Effector memory CD4-positive, alpha-beta T cell (primary cell): ENCODE data around the gene NOX4.
"Not testable (repeated sequence)": the region's sequence is repeated elsewhere in the genome, so short reads cannot be mapped to it uniquely, and the experiment has no call there.

Experiments
- DNase-seq, 3 donors: peaks; one replicate each; pipeline ENCODE4 v3.0.0-alpha.2; 2020
- H3K27ac ChIP-seq: 2 replicates; pipeline ENCODE4 v1.7.0; 2013; ENCODE audit warnings: mild to moderate bottlenecking, low read length, moderate library complexity; ENCODE audit not compliant: insufficient read depth, poor library complexity, severe bottlenecking
- H3K27me3 ChIP-seq: replicated peaks from 2 replicates; pipeline ENCODE4 v1.7.0; 2013; ENCODE audit warnings: mild to moderate bottlenecking, low read length; ENCODE audit not compliant: insufficient read depth, control insufficient read depth, poor library complexity, severe bottlenecking
- H3K36me3 ChIP-seq: 2 replicates; pipeline ENCODE4 v1.7.0; 2013; ENCODE audit warnings: mild to moderate bottlenecking, low read length, moderate library complexity; ENCODE audit not compliant: control insufficient read depth, insufficient read depth
- H3K4me1 ChIP-seq: 2 replicates; pipeline ENCODE4 v1.7.0; 2013; ENCODE audit warnings: low read length, mild to moderate bottlenecking; ENCODE audit not compliant: control insufficient read depth, insufficient read depth, poor library complexity, severe bottlenecking
- H3K4me3 ChIP-seq: 2 replicates; pipeline ENCODE4 v1.7.0; 2013; ENCODE audit warnings: low read length, low read depth, mild to moderate bottlenecking; ENCODE audit not compliant: insufficient read depth, poor library complexity, severe bottlenecking
- H3K9me3 ChIP-seq: 2 replicates; pipeline ENCODE4 v1.7.0; 2013; ENCODE audit warnings: mild to moderate bottlenecking, low read length, moderate library complexity; ENCODE audit not compliant: control insufficient read depth

The NOX4 gene

GRCh38 chr11:89359208-89359607 lies 132.0 kb downstream of the NOX4 start:
- DNase-seq, H3K9me3 ChIP-seq, H3K4me1 ChIP-seq, H3K4me3 ChIP-seq, H3K27me3 ChIP-seq, H3K27ac ChIP-seq, H3K36me3 ChIP-seq: not testable (repeated sequence)

DNA sequence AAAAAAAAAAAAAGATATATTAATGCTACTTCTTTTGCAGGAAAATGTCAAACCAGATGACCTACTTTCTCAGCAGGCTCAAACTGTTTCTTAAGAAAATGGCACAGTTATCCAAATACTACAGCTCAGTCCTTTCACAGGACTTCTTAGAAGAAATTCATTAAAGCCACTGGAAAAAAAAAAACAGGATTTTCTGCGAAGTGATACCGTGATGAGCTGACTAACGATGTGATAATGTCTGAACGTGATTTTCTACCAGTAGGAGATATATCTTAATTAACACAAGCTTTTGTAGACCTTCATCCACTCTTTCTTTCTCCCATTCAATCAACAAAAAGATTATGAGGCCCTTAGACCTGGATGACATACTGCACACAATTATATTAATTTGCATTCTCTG lies 132.4 kb downstream of the NOX4 start:
- Histone ChIP-seq H3K4me1 (no peaks in the 10 kb centered on the region), H3K36me3 (no peaks in the 10 kb centered on the region), H3K27ac (no peak overlapping the region), H3K9me3 (no peaks in the 10 kb centered on the region), H3K4me3 (no peak overlapping the region), H3K27me3 (no peaks in the 10 kb centered on the region)
- DNase-seq: no peak

- DNase-seq: no peak
- Histone ChIP-seq H3K27me3 (no peaks in the 10 kb centered on the region), H3K27ac (no peak overlapping the region), H3K4me3 (no peak overlapping the region), H3K4me1 (no peaks in the 10 kb centered on the region), H3K9me3 (no peaks in the 10 kb centered on the region), H3K36me3 (no peaks in the 10 kb centered on the region)
These were observed 135.5 kb downstream of the NOX4 start for GRCh38 chr11:89355646-89356045.

DNA sequence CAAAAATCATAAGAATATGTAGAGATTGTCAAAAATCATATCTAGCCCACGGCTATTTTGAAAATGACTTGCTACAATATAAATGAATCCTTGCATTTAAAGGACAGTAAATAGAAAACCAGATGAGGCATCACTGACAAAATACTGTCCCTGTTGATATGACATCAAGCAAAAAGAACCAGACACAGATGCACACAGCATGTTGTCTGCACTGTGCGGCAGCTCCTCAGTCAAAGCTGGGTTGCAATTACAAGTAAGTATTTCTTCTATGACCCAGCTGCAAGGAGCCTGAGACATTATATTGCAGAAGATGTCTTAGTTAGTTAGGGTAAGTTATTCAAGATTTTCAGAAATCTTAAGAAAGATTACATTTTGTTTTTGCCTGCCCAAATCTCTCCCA lies 136.7 kb downstream of the NOX4 start:
- not testable (repeated sequence) for H3K4me3 ChIP-seq, H3K9me3 ChIP-seq, H3K27ac ChIP-seq, H3K4me1 ChIP-seq, H3K36me3 ChIP-seq, H3K27me3 ChIP-seq, DNase-seq

DNA sequence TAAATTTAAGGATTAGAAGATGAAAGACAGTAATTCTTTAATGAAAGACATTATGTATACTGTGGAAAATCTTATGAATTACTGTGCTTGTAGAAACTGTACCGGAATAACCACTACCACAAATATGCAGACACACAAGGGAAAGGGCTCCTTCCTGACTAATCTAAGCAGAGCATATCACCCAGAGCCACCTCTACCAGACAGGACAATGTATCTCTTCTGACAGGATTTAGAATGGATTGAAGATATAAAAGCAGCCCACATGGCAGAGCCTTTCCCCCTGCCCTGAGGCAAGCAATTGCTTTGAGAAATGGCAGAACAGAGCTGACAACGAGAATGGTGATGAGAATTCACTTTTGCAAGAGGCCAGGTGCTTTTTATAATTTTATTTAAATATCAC lies 144.1 kb downstream of the NOX4 start:
- H3K4me3 ChIP-seq: no peak overlapping the region
- no peak for DNase-seq
- no peaks in the 10 kb centered on the region for H3K4me1 ChIP-seq
- no peak overlapping the region for H3K27ac ChIP-seq
- H3K9me3 ChIP-seq: no peaks in the 10 kb centered on the region
- H3K36me3 ChIP-seq: no peaks in the 10 kb centered on the region
- H3K27me3 ChIP-seq: no peaks in the 10 kb centered on the region

DNA sequence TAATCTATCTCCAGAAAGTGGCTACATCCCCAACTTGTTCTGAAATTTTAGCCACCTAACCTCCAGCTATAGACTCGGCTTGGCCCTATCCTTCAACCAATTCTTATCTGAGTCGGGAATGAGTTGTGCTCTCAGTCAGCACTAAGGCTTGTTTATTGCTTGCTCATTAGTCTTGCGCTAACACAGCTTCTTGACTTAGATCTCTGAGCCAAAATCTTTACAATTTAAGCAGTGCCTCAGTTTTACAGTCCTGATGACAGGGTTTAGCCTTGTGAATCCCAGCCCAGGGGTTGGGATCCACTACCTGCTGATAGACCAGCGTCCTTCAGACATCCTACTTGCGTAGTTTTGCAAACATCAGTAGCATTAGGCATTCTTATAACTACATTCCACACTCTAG lies 144.6 kb downstream of the NOX4 start:
- Histone ChIP-seq H3K4me3 (no peak overlapping the region), H3K36me3 (no peaks in the 10 kb centered on the region), H3K9me3 (no peaks in the 10 kb centered on the region), H3K27me3 (no peaks in the 10 kb centered on the region), H3K4me1 (no peaks in the 10 kb centered on the region), H3K27ac (no peak overlapping the region)
- no peak for DNase-seq

DNA sequence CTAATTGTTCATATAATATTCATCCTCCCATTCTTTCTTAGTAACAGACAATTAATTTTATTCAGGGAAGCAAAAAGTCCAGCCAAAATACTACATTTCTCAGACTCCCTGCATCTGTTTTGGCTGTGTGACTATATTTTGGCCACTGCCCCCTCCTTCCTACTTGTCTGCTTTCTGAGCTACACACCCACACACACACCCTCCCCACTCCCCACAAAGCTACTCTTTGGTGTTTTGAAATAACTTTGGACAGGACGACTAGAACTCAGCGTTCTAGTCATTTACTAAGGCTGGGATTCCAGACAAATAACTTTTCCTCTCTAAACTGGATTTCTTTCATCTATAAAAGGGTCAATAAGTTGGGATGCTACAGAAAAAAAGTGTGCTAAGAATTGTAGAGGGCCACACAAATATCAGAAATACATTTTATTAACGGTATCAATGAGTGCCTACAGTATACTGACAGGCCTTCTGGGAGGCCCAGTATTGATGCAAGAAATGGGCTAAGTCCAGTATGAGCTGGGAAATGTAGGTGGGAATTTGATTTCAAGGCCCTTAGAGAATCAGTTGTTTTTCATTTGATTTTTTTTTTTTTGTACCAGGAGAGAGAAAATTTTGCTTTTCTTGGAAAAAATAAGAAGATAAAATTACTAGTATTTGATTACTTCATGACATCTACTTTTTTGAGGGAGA lies 148.1 kb downstream of the NOX4 start:
- not testable (repeated sequence) for H3K27me3 ChIP-seq, H3K4me3 ChIP-seq, DNase-seq, H3K36me3 ChIP-seq, H3K9me3 ChIP-seq, H3K27ac ChIP-seq, H3K4me1 ChIP-seq

GRCh38 chr11:89340450-89340849 lies 150.7 kb downstream of the NOX4 start:
- H3K27ac ChIP-seq, H3K4me1 ChIP-seq, H3K9me3 ChIP-seq, H3K36me3 ChIP-seq, H3K27me3 ChIP-seq, DNase-seq, H3K4me3 ChIP-seq: not testable (repeated sequence)

- not testable (repeated sequence) for DNase-seq, H3K36me3 ChIP-seq, H3K4me3 ChIP-seq, H3K27ac ChIP-seq, H3K27me3 ChIP-seq, H3K9me3 ChIP-seq, H3K4me1 ChIP-seq
These were observed 153.1 kb downstream of the NOX4 start for GRCh38 chr11:89338073-89338472.

DNA sequence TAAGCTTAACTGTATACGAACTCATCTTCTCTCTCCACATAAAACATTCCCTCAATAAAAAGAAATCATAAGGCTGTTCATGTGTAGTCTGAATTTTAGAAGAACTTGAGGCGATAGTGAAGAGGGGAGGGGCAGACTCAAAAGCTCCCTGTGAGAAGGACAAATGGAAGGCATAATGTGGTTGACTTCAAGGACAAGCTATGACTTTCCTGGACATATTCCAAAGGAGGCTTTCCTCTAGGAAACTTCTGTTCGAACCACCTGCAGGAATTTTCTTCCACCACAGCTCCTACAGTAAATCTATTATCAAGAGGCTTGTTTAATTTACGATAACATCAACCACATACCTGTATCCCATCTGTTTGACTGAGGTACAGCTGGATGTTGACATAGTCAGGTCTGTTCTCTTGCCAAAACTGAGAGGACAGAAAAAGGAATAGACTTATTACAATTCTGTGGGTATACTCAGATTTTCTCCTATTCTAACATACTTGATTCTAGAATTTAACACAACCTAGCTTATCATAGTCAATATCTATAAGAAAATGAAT lies 154.0 kb downstream of the NOX4 start:
- H3K4me1 ChIP-seq, DNase-seq, H3K4me3 ChIP-seq, H3K27ac ChIP-seq, H3K9me3 ChIP-seq, H3K36me3 ChIP-seq, H3K27me3 ChIP-seq: not testable (repeated sequence)
